ENCODE measurements around the gene CRMP1.
A peak's percentile ranks its signal among the peaks of the same experiment; 100 is the strongest.

The CRMP1 gene

GRCh38 chr4:5788144-5788543, 104.7 kb downstream of the CRMP1 start:
- no peak for DNase-seq (ENCODE audit: low read depth)
- TF ChIP-seq, protein P1, sequence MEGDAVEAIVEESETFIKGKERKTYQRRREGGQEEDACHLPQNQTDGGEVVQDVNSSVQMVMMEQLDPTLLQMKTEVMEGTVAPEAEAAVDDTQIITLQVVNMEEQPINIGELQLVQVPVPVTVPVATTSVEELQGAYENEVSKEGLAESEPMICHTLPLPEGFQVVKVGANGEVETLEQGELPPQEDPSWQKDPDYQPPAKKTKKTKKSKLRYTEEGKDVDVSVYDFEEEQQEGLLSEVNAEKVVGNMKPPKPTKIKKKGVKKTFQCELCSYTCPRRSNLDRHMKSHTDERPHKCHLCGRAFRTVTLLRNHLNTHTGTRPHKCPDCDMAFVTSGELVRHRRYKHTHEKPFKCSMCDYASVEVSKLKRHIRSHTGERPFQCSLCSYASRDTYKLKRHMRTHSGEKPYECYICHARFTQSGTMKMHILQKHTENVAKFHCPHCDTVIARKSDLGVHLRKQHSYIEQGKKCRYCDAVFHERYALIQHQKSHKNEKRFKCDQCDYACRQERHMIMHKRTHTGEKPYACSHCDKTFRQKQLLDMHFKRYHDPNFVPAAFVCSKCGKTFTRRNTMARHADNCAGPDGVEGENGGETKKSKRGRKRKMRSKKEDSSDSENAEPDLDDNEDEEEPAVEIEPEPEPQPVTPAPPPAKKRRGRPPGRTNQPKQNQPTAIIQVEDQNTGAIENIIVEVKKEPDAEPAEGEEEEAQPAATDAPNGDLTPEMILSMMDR (conservative IDR thresholded peaks at IDR 0.05; ENCODE audit: low read length) = no peak
- H3K4me3 ChIP-seq (ENCODE audit: low read length) = no peak overlapping the region

- DNase-seq (ENCODE audit: low read depth) = no peak
- TF ChIP-seq, protein P1 (conservative IDR thresholded peaks at IDR 0.05; ENCODE audit: low read length) = no peak
- H3K4me3 ChIP-seq (ENCODE audit: low read length) = no peak overlapping the region
Measured at GRCh38 chr4:5787311-5787710, 105.6 kb downstream of the CRMP1 start.

- TF ChIP-seq, protein P1 (conservative IDR thresholded peaks at IDR 0.05; ENCODE audit: low read length) = no peak
- peak; percentile 79 for DNase-seq (ENCODE audit: low read depth)
- no peak overlapping the region for H3K4me3 ChIP-seq (ENCODE audit: low read length)
Measured at GRCh38 chr4:5785806-5786680, 106.8 kb downstream of the CRMP1 start.

GRCh38 chr4:5784960-5785611, 107.8 kb downstream of the CRMP1 start:
- TF ChIP-seq, protein P1 (conservative IDR thresholded peaks at IDR 0.05; ENCODE audit: low read length) = no peak
- no peak overlapping the region for H3K4me3 ChIP-seq (ENCODE audit: low read length)
- DNase-seq (ENCODE audit: low read depth) = peak; percentile 34

GRCh38 chr4:5784021-5784420, 108.9 kb downstream of the CRMP1 start:
- H3K4me3 ChIP-seq (ENCODE audit: low read length) = no peak overlapping the region
- TF ChIP-seq, protein P1 (conservative IDR thresholded peaks at IDR 0.05; ENCODE audit: low read length) = no peak
- DNase-seq (ENCODE audit: low read depth) = no peak

DNA sequence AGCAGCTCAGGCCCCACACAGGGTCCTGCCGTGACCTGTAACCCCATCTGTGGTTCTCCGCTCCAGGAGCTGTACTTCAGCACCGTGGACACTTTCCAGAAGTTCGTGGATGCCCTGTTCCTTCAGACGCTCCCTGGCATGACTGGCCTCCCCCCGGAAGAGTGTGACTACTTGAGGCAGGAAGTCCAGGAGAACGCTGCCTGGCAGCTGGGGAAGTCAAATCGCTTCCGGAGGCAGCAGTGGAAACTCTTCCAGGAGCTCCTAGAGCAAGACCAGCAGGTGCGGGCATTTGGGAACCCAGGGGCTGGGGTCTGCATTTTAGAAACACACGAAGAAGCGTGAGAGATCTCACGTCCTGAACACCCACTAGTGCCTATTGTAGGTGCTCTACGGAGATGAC, 109.4 kb downstream of the CRMP1 start:
- TF ChIP-seq, protein P1 (conservative IDR thresholded peaks at IDR 0.05; ENCODE audit: low read length) = no peak
- H3K4me3 ChIP-seq (ENCODE audit: low read length) = no peak overlapping the region
- no peak for DNase-seq (ENCODE audit: low read depth)

Measured in AG10803 (cell line).